Trophoblast cell (in vitro differentiated cells and primary cell): ENCODE data around the gene LCE1E.

ENCODE experiments used
- DNase-seq, 2 donors: peaks; one replicate each; pipeline ENCODE4 v3.0.0-alpha.2; 2016
- H2AFZ ChIP-seq: 2 replicates; pipeline ENCODE4 v1.6.1; 2013; ENCODE audit warnings: low read length, moderate library complexity, mild to moderate bottlenecking; ENCODE audit not compliant: insufficient read depth, poor library complexity
- H2AK5ac ChIP-seq: 2 replicates; pipeline ENCODE4 v1.6.1; 2013; ENCODE audit warnings: mild to moderate bottlenecking, low read length
- H2BK120ac ChIP-seq: 2 replicates; pipeline ENCODE4 v1.6.1; 2013; ENCODE audit warnings: low read length, mild to moderate bottlenecking, moderate library complexity; ENCODE audit not compliant: insufficient read depth, poor library complexity
- H2BK12ac ChIP-seq: 2 replicates; pipeline ENCODE4 v1.6.1; 2013; ENCODE audit warnings: mild to moderate bottlenecking, low read length, moderate library complexity
- H2BK5ac ChIP-seq: 2 replicates; pipeline ENCODE4 v1.6.1; 2013; ENCODE audit warnings: low read length, low read depth, moderate library complexity, mild to moderate bottlenecking; ENCODE audit not compliant: poor library complexity
- H3K14ac ChIP-seq: 2 replicates; pipeline ENCODE4 v1.6.1; 2013; ENCODE audit warnings: mild to moderate bottlenecking, low read length
- H3K18ac ChIP-seq: 2 replicates; pipeline ENCODE4 v1.6.1; 2013; ENCODE audit warnings: mild to moderate bottlenecking, low read length
- H3K23ac ChIP-seq: 2 replicates; pipeline ENCODE4 v1.6.1; 2013; ENCODE audit warnings: low read length
- H3K27ac ChIP-seq: 2 replicates; pipeline ENCODE4 v1.5.1; 2013; ENCODE audit warnings: low read depth, mild to moderate bottlenecking, inconsistent platforms, low read length, moderate library complexity
- H3K27me3 ChIP-seq: 2 replicates; pipeline ENCODE4 v1.6.1; 2013; ENCODE audit warnings: inconsistent platforms, mild to moderate bottlenecking, low read length, moderate library complexity; ENCODE audit not compliant: insufficient read depth
- H3K36me3 ChIP-seq, 2 experiments: 1 replicate in 1 of 2; 2 replicates in 1 of 2; pipeline ENCODE4 v1.6.1; 2013; ENCODE audit warnings: low read length in 2 of 2, mild to moderate bottlenecking in 2 of 2, moderate library complexity in 1 of 2; ENCODE audit not compliant: insufficient read depth in 2 of 2, control insufficient read depth in 1 of 2
- H3K4ac ChIP-seq: 2 replicates; pipeline ENCODE4 v1.6.1; 2013; ENCODE audit warnings: low read depth, mild to moderate bottlenecking, low read length, moderate library complexity
- H3K4me1 ChIP-seq, 2 experiments: 1 replicate in 1 of 2; 2 replicates in 1 of 2; pipeline ENCODE4 v1.6.1; 2013; ENCODE audit warnings: low read length in 2 of 2, mild to moderate bottlenecking in 2 of 2, moderate library complexity in 1 of 2; ENCODE audit not compliant: insufficient read depth in 2 of 2, control insufficient read depth in 1 of 2
- H3K4me2 ChIP-seq: 2 replicates; pipeline ENCODE4 v1.6.1; 2013; ENCODE audit warnings: inconsistent platforms, mild to moderate bottlenecking, low read length, moderate library complexity
- H3K4me3 ChIP-seq: 2 replicates; pipeline ENCODE4 v1.5.1; 2013; ENCODE audit warnings: mild to moderate bottlenecking, low read depth, low read length, inconsistent platforms
- H3K79me1 ChIP-seq: one replicate; pipeline ENCODE4 v1.6.1; 2013; ENCODE audit warnings: low read length
- H3K79me2 ChIP-seq: 2 replicates; pipeline ENCODE4 v1.6.1; 2013; ENCODE audit warnings: low read length, mild to moderate bottlenecking; ENCODE audit not compliant: control insufficient read depth, insufficient read depth, poor library complexity
- H3K9ac ChIP-seq: 2 replicates; pipeline ENCODE4 v1.6.1; 2013; ENCODE audit warnings: mild to moderate bottlenecking, low read length
- H3K9me3 ChIP-seq: 2 replicates; pipeline ENCODE4 v1.6.1; 2013; ENCODE audit warnings: low read depth, mild to moderate bottlenecking, control low read depth, inconsistent platforms, low read length; ENCODE audit not compliant: insufficient read depth
- H4K12ac ChIP-seq: 2 replicates; pipeline ENCODE4 v1.6.1; 2013; ENCODE audit warnings: low read depth, mild to moderate bottlenecking, low read length, moderate library complexity
- H4K8ac ChIP-seq: 2 replicates; pipeline ENCODE4 v1.6.1; 2013; ENCODE audit warnings: low read depth, mild to moderate bottlenecking, low read length, moderate library complexity
- H4K91ac ChIP-seq: one replicate; pipeline ENCODE4 v1.6.1; 2013; ENCODE audit warnings: low read depth, mild to moderate bottlenecking, low read length, moderate library complexity
- WGBS: extraction: QIAGEN DNeasy Blood & Tissue Kit; methylation state at CpG from one replicate; pipeline ENCODE4 v1.1.7; 2013; ENCODE audit warnings: missing lambda C conversion rate; ENCODE audit not compliant: insufficient read length, insufficient coverage; ENCODE audit errors: extremely low coverage; 5-methylcytosine and 5-hydroxymethylcytosine counted together

Gene LCE1E

DNA sequence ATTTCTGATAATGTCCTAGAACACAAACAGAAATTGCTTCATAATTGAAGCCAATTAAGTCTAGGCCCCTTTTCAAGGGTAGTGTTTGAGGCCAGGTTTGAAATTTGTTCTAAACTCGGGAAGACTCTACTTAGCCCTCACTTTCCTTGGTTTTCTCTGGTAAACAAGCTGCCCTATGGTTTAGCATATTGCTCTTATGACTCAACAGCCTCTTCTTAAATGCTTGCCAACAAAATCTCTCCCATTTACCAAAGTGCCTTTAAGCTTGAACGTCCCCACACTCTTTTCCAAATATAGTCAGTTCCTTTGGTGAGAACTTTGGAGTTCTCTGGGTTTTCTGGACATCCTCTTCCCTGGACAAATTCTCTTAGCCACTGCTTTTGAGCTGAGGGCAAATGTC lies 50.8 kb downstream of the LCE1E start:
- Histone ChIP-seq H3K4ac (no peak overlapping the region), H2BK5ac (no peak overlapping the region), H3K4me2 (no peak overlapping the region), H3K23ac (no peak overlapping the region), H4K91ac (no peak overlapping the region), H3K27me3 (no peaks in the 10 kb centered on the region), H2AFZ (no peak overlapping the region), H4K8ac (no peak overlapping the region), H3K27ac (no peak overlapping the region), H3K4me1 (no peaks in the 10 kb centered on the region), H2BK12ac (no peak overlapping the region), H3K79me2 (no peaks in the 10 kb centered on the region), H4K12ac (no peak overlapping the region), H3K36me3 (no peaks in the 10 kb centered on the region), H3K18ac (no peak overlapping the region), H3K4me3 (no peak overlapping the region), H3K79me1 (no peaks in the 10 kb centered on the region), H3K9me3 (no peaks in the 10 kb centered on the region), H3K9ac (no peak overlapping the region), H3K14ac (no peak overlapping the region), H2AK5ac (no peak overlapping the region), H2BK120ac (no peak overlapping the region)
- no CpG with 5 or more reads among the region's 2 CpGs for WGBS
- DNase-seq = no peak
